Measurements from ENCODE around the gene KLHL29.

KLHL29 gene

GRCh38 chr2:23627236-23628009 is 242.4 kb downstream of the KLHL29 start:
- Histone ChIP-seq H3K9ac (ENCODE audit: low read depth, low read length) (no peak overlapping the region), H3K36me3 (ENCODE audit: insufficient read depth, low read length) (no peaks in the 10 kb centered on the region), H2AFZ (ENCODE audit: low read depth, low read length) (no peak overlapping the region)

DNA sequence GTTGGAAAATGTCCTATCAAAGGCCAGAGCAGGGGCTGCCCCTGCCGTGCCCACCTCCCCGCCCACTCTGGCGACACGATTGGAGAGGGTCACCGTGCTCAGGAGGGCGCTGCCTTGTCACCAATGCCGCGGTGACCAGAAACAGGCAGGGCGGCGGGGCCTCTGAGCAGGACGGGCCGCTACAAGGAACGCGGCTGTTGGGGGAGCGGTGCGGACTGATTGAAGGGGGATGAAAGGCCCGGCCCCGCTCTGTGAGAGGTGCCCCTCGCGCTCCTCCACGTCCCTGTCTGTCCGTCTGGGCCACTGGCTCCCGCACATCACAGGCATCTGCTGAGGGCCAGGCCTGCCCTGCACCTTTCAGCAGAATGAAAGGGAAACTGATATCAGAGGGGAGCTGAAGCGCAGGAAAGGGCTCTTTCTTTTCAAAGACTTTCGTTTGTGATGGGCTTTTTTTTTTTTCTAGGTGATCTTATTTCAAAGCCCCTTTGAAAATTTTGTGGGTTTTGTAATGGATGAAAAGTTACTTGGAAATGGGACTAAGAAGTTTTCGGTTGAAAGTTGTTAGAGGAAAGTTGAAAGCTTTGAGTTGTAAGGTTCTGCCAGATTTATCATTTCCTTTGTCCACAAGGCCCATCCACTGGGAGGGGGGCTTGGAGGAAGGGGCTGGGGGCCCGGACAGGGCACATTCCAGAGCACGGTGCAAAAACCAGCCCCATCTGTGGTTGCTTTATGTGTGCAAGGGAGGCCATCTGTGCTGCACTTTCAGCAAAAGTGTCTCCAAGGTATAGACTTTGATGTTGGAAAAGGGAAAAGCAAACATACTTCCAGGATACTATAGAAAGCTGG is 244.2 kb downstream of the KLHL29 start:
- Histone ChIP-seq H3K9me3 (ENCODE audit: insufficient read depth, low read length, severe bottlenecking) (peaks cover 3% of the 10 kb centered on the region), H3K27ac (ENCODE audit: low read length) (no peak overlapping the region), H3K9ac (ENCODE audit: low read depth, low read length) (no peak overlapping the region), H2AFZ (ENCODE audit: low read depth, low read length) (no peak overlapping the region), H4K20me1 (ENCODE audit: insufficient read depth, low read length) (no peaks in the 10 kb centered on the region), H3K79me2 (ENCODE audit: insufficient read depth, low read length) (no peaks in the 10 kb centered on the region), H3K36me3 (ENCODE audit: insufficient read depth, low read length) (no peaks in the 10 kb centered on the region), H3K4me2 (ENCODE audit: insufficient read depth, low read length) (no peak overlapping the region), H3K4me1 (ENCODE audit: insufficient read depth, low read length) (no peaks in the 10 kb centered on the region), H3K4me3 (ENCODE audit: low read depth in 1 of 2, low read length in 2 of 2) (no peak overlapping the region), H3K27me3 (ENCODE audit: insufficient read depth, low read length, poor library complexity) (no peaks in the 10 kb centered on the region)
- TF ChIP-seq CTCF (IDR thresholded peaks at IDR 0.05; ENCODE audit: borderline replicate concordance, extremely low read depth, low read length, poor library complexity, severe bottlenecking) (no peak), EZH2 (IDR thresholded peaks at IDR 0.05; ENCODE audit: borderline replicate concordance, low read depth, low read length, severe bottlenecking) (no peak)
- peak; percentile 30 for DNase-seq
- peak; percentile 65 for ATAC-seq (ENCODE audit: insufficient read depth, low read depth)

More at GRCh38 chr2:23627236-23628009, 242.4 kb downstream of the KLHL29 start:
- no peak overlapping the region for H3K27ac ChIP-seq (ENCODE audit: low read length)
- ATAC-seq (ENCODE audit: insufficient read depth, low read depth) = no peak
- H3K4me3 ChIP-seq (ENCODE audit: low read depth in 1 of 2, low read length in 2 of 2) = no peak overlapping the region
- H3K4me1 ChIP-seq (ENCODE audit: insufficient read depth, low read length) = no peaks in the 10 kb centered on the region
- no peak overlapping the region for H3K4me2 ChIP-seq (ENCODE audit: insufficient read depth, low read length)
- H3K27me3 ChIP-seq (ENCODE audit: insufficient read depth, low read length, poor library complexity) = no peaks in the 10 kb centered on the region
- H3K9me3 ChIP-seq (ENCODE audit: insufficient read depth, low read length, severe bottlenecking) = peaks cover 4% of the 10 kb centered on the region
- no peaks in the 10 kb centered on the region for H4K20me1 ChIP-seq (ENCODE audit: insufficient read depth, low read length)
- no peak for DNase-seq
- no peak for TF ChIP-seq EZH2 (IDR thresholded peaks at IDR 0.05; ENCODE audit: borderline replicate concordance, low read depth, low read length, severe bottlenecking)
- TF ChIP-seq CTCF (IDR thresholded peaks at IDR 0.05; ENCODE audit: borderline replicate concordance, extremely low read depth, low read length, poor library complexity, severe bottlenecking) = no peak
- no peaks in the 10 kb centered on the region for H3K79me2 ChIP-seq (ENCODE audit: insufficient read depth, low read length)

GRCh38 chr2:23629772-23630480 is 244.9 kb downstream of the KLHL29 start:
- peak; percentile 18; the same call in 1 of the 3 replicates for ATAC-seq (ENCODE audit: insufficient read depth, low read depth)
- no peaks in the 10 kb centered on the region for H3K27me3 ChIP-seq (ENCODE audit: insufficient read depth, low read length, poor library complexity)
- no peak for DNase-seq

More at GRCh38 chr2:23629772-23630480, 244.9 kb downstream of the KLHL29 start:
- H3K9me3 ChIP-seq (ENCODE audit: insufficient read depth, low read length, severe bottlenecking) = no peaks in the 10 kb centered on the region
- H2AFZ ChIP-seq (ENCODE audit: low read depth, low read length) = no peak overlapping the region
- H3K9ac ChIP-seq (ENCODE audit: low read depth, low read length) = no peak overlapping the region
- H3K79me2 ChIP-seq (ENCODE audit: insufficient read depth, low read length) = no peaks in the 10 kb centered on the region
- H3K36me3 ChIP-seq (ENCODE audit: insufficient read depth, low read length) = no peaks in the 10 kb centered on the region
- no peaks in the 10 kb centered on the region for H3K4me1 ChIP-seq (ENCODE audit: insufficient read depth, low read length)
- H3K4me2 ChIP-seq (ENCODE audit: insufficient read depth, low read length) = no peak overlapping the region
- H3K27ac ChIP-seq (ENCODE audit: low read length) = no peak overlapping the region
- H4K20me1 ChIP-seq (ENCODE audit: insufficient read depth, low read length) = no peaks in the 10 kb centered on the region
- H3K4me3 ChIP-seq (ENCODE audit: low read depth in 1 of 2, low read length in 2 of 2) = no peak overlapping the region
- TF ChIP-seq EZH2 (IDR thresholded peaks at IDR 0.05; ENCODE audit: borderline replicate concordance, low read depth, low read length, severe bottlenecking) (no peak), CTCF (IDR thresholded peaks at IDR 0.05; ENCODE audit: borderline replicate concordance, extremely low read depth, low read length, poor library complexity, severe bottlenecking) (no peak)

All from DND-41 (cell line).